ENCODE measurements around the gene GTPBP8. TPM values are rescaled to one million over a fixed set of nuclear protein-coding genes. Genes with fewer than 3 reads are reported as not detected.

Gene GTPBP8
- total RNA-seq, 1 experiment from 2014 or later = 28.4 TPM

- no peak for DNase-seq
- no peaks in the 10 kb centered on the region for H3K9me2 ChIP-seq (replicated peaks; ENCODE audit: insufficient read depth, low read length)
- H3K27ac ChIP-seq (ENCODE audit: low read length) = no peak overlapping the region
- no peaks in the 10 kb centered on the region for H3K27me3 ChIP-seq (ENCODE audit: low read length)
- H3K9me3 ChIP-seq (ENCODE audit: low read length) = no peaks in the 10 kb centered on the region
- H4K20me1 ChIP-seq (ENCODE audit: insufficient read depth, low read depth, low read length) = no peaks in the 10 kb centered on the region
- no peaks in the 10 kb centered on the region for H3K79me2 ChIP-seq (ENCODE audit: low read length)
- H3K36me3 ChIP-seq (ENCODE audit: insufficient read depth, low read length) = no peaks in the 10 kb centered on the region
- H3K4me3 ChIP-seq (ENCODE audit: low read length) = no peak overlapping the region
- H3K4me1 ChIP-seq (ENCODE audit: low read length) = no peaks in the 10 kb centered on the region
- no peak overlapping the region for H2AFZ ChIP-seq (ENCODE audit: low read length)
- H3K9ac ChIP-seq (ENCODE audit: low read length) = no peak overlapping the region
- H3K4me2 ChIP-seq (ENCODE audit: low read depth, low read length, poor library complexity, severe bottlenecking) = no peak overlapping the region
Measured at GRCh38 chr3:112967828-112968227, 23.0 kb upstream of the GTPBP8 start.

- Histone ChIP-seq H4K20me1 (ENCODE audit: insufficient read depth, low read depth, low read length) (no peaks in the 10 kb centered on the region), H3K4me1 (ENCODE audit: low read length) (no peaks in the 10 kb centered on the region), H3K9me3 (ENCODE audit: low read length) (no peaks in the 10 kb centered on the region), H3K4me2 (ENCODE audit: low read depth, low read length, poor library complexity, severe bottlenecking) (no peak overlapping the region), H3K9ac (ENCODE audit: low read length) (no peak overlapping the region), H3K79me2 (ENCODE audit: low read length) (no peaks in the 10 kb centered on the region), H3K9me2 (replicated peaks; ENCODE audit: insufficient read depth, low read length) (no peaks in the 10 kb centered on the region), H3K27me3 (ENCODE audit: low read length) (no peaks in the 10 kb centered on the region), H3K36me3 (ENCODE audit: insufficient read depth, low read length) (no peaks in the 10 kb centered on the region), H2AFZ (ENCODE audit: low read length) (no peak overlapping the region), H3K4me3 (ENCODE audit: low read length) (no peak overlapping the region), H3K27ac (ENCODE audit: low read length) (no peak overlapping the region)
- DNase-seq = no peak
Measured at GRCh38 chr3:112972158-112972557, 18.6 kb upstream of the GTPBP8 start.

- Histone ChIP-seq H3K4me1 (ENCODE audit: low read length) (no peaks in the 10 kb centered on the region), H2AFZ (ENCODE audit: low read length) (no peak overlapping the region), H3K79me2 (ENCODE audit: low read length) (no peaks in the 10 kb centered on the region), H3K9me3 (ENCODE audit: low read length) (no peaks in the 10 kb centered on the region), H3K27me3 (ENCODE audit: low read length) (no peaks in the 10 kb centered on the region), H3K4me2 (ENCODE audit: low read depth, low read length, poor library complexity, severe bottlenecking) (no peak overlapping the region), H3K9me2 (replicated peaks; ENCODE audit: insufficient read depth, low read length) (no peaks in the 10 kb centered on the region), H3K36me3 (ENCODE audit: insufficient read depth, low read length) (no peaks in the 10 kb centered on the region), H4K20me1 (ENCODE audit: insufficient read depth, low read depth, low read length) (no peaks in the 10 kb centered on the region), H3K27ac (ENCODE audit: low read length) (no peak overlapping the region), H3K9ac (ENCODE audit: low read length) (no peak overlapping the region), H3K4me3 (ENCODE audit: low read length) (no peak overlapping the region)
- no peak for DNase-seq
Measured at GRCh38 chr3:112973325-112974177, 17.2 kb upstream of the GTPBP8 start.

GRCh38 chr3:112974178-112974517 lies 16.6 kb upstream of the GTPBP8 start:
- no peak overlapping the region for H3K9ac ChIP-seq (ENCODE audit: low read length)
- no peaks in the 10 kb centered on the region for H3K9me2 ChIP-seq (replicated peaks; ENCODE audit: insufficient read depth, low read length)
- H3K27ac ChIP-seq (ENCODE audit: low read length) = no peak overlapping the region
- H3K4me3 ChIP-seq (ENCODE audit: low read length) = no peak overlapping the region
- no peaks in the 10 kb centered on the region for H3K79me2 ChIP-seq (ENCODE audit: low read length)
- no peaks in the 10 kb centered on the region for H3K9me3 ChIP-seq (ENCODE audit: low read length)
- no peaks in the 10 kb centered on the region for H4K20me1 ChIP-seq (ENCODE audit: insufficient read depth, low read depth, low read length)
- no peak overlapping the region for H2AFZ ChIP-seq (ENCODE audit: low read length)
- no peaks in the 10 kb centered on the region for H3K4me1 ChIP-seq (ENCODE audit: low read length)
- no peak for DNase-seq
- H3K4me2 ChIP-seq (ENCODE audit: low read depth, low read length, poor library complexity, severe bottlenecking) = no peak overlapping the region
- no peaks in the 10 kb centered on the region for H3K36me3 ChIP-seq (ENCODE audit: insufficient read depth, low read length)
- H3K27me3 ChIP-seq (ENCODE audit: low read length) = no peaks in the 10 kb centered on the region

GRCh38 chr3:112974894-112975293 lies 15.9 kb upstream of the GTPBP8 start, which contains the start of gene CD200R1:
TSS of gene CD200R1 (minus strand) at chr3:112975103. CDS start at chr3:112974857, 246 bp downstream.
- Histone ChIP-seq H4K20me1 (ENCODE audit: insufficient read depth, low read depth, low read length) (no peaks in the 10 kb centered on the region), H3K27me3 (ENCODE audit: low read length) (no peaks in the 10 kb centered on the region), H3K4me1 (ENCODE audit: low read length) (no peaks in the 10 kb centered on the region), H3K27ac (ENCODE audit: low read length) (no peak within 1 kb of the TSS), H3K9me2 (replicated peaks; ENCODE audit: insufficient read depth, low read length) (no peaks in the 10 kb centered on the region), H2AFZ (ENCODE audit: low read length) (0 out of 2 replicates have a peak within 1 kb of the TSS, but pooled peaks have one; percentile 16), H3K4me2 (ENCODE audit: low read depth, low read length, poor library complexity, severe bottlenecking) (no peak within 1 kb of the TSS), H3K9ac (ENCODE audit: low read length) (no peak within 1 kb of the TSS), H3K9me3 (ENCODE audit: low read length) (no peaks in the 10 kb centered on the region), H3K4me3 (ENCODE audit: low read length) (no peak within 1 kb of the TSS), H3K79me2 (ENCODE audit: low read length) (no peaks in the 10 kb centered on the region), H3K36me3 (ENCODE audit: insufficient read depth, low read length) (no peaks in the 10 kb centered on the region)
- no peak for DNase-seq

GRCh38 chr3:112976001-112976400 lies 14.8 kb upstream of the GTPBP8 start:
- no peaks in the 10 kb centered on the region for H3K9me2 ChIP-seq (replicated peaks; ENCODE audit: insufficient read depth, low read length)
- H3K4me2 ChIP-seq (ENCODE audit: low read depth, low read length, poor library complexity, severe bottlenecking) = no peak overlapping the region
- H2AFZ ChIP-seq (ENCODE audit: low read length) = no peak overlapping the region
- no peak for DNase-seq
- no peaks in the 10 kb centered on the region for H3K9me3 ChIP-seq (ENCODE audit: low read length)
- H3K27ac ChIP-seq (ENCODE audit: low read length) = no peak overlapping the region
- H3K27me3 ChIP-seq (ENCODE audit: low read length) = no peaks in the 10 kb centered on the region
- H4K20me1 ChIP-seq (ENCODE audit: insufficient read depth, low read depth, low read length) = no peaks in the 10 kb centered on the region
- H3K4me1 ChIP-seq (ENCODE audit: low read length) = no peaks in the 10 kb centered on the region
- H3K9ac ChIP-seq (ENCODE audit: low read length) = no peak overlapping the region
- H3K36me3 ChIP-seq (ENCODE audit: insufficient read depth, low read length) = no peaks in the 10 kb centered on the region
- H3K79me2 ChIP-seq (ENCODE audit: low read length) = no peaks in the 10 kb centered on the region
- no peak overlapping the region for H3K4me3 ChIP-seq (ENCODE audit: low read length)

GRCh38 chr3:112976953-112977352 lies 13.8 kb upstream of the GTPBP8 start:
- Histone ChIP-seq H3K4me2 (ENCODE audit: low read depth, low read length, poor library complexity, severe bottlenecking) (no peak overlapping the region), H3K9me3 (ENCODE audit: low read length) (no peaks in the 10 kb centered on the region), H3K4me3 (ENCODE audit: low read length) (no peak overlapping the region), H3K27ac (ENCODE audit: low read length) (no peak overlapping the region), H3K27me3 (ENCODE audit: low read length) (no peaks in the 10 kb centered on the region), H3K9ac (ENCODE audit: low read length) (no peak overlapping the region), H4K20me1 (ENCODE audit: insufficient read depth, low read depth, low read length) (no peaks in the 10 kb centered on the region), H3K79me2 (ENCODE audit: low read length) (no peaks in the 10 kb centered on the region), H3K36me3 (ENCODE audit: insufficient read depth, low read length) (no peaks in the 10 kb centered on the region), H2AFZ (ENCODE audit: low read length) (no peak overlapping the region), H3K4me1 (ENCODE audit: low read length) (no peaks in the 10 kb centered on the region), H3K9me2 (replicated peaks; ENCODE audit: insufficient read depth, low read length) (no peaks in the 10 kb centered on the region)
- no peak for DNase-seq

- DNase-seq = peak; percentile 78
- Histone ChIP-seq H3K36me3 (ENCODE audit: insufficient read depth, low read length) (no peaks in the 10 kb centered on the region), H3K9me2 (replicated peaks; ENCODE audit: insufficient read depth, low read length) (no peaks in the 10 kb centered on the region), H3K4me1 (ENCODE audit: low read length) (peaks cover 6% of the 10 kb centered on the region; the same call in 1 of the 2 replicates), H4K20me1 (ENCODE audit: insufficient read depth, low read depth, low read length) (no peaks in the 10 kb centered on the region), H3K79me2 (ENCODE audit: low read length) (no peaks in the 10 kb centered on the region), H2AFZ (ENCODE audit: low read length) (no peak overlapping the region), H3K27ac (ENCODE audit: low read length) (no peak overlapping the region), H3K4me2 (ENCODE audit: low read depth, low read length, poor library complexity, severe bottlenecking) (no peak overlapping the region), H3K27me3 (ENCODE audit: low read length) (no peaks in the 10 kb centered on the region), H3K9me3 (ENCODE audit: low read length) (no peaks in the 10 kb centered on the region), H3K4me3 (ENCODE audit: low read length) (no peak overlapping the region), H3K9ac (ENCODE audit: low read length) (no peak overlapping the region)
Measured at GRCh38 chr3:112979244-112979832, 11.4 kb upstream of the GTPBP8 start.
